Measurements from ENCODE around the gene DGKZ. TPM values are rescaled to one million over a fixed set of nuclear protein-coding genes. Genes with fewer than 3 reads are reported as not detected.
"Not testable (repeated sequence)": the region's sequence is repeated elsewhere in the genome, so short reads cannot be mapped to it uniquely, and the experiment has no call there.

The DGKZ gene, protein sequence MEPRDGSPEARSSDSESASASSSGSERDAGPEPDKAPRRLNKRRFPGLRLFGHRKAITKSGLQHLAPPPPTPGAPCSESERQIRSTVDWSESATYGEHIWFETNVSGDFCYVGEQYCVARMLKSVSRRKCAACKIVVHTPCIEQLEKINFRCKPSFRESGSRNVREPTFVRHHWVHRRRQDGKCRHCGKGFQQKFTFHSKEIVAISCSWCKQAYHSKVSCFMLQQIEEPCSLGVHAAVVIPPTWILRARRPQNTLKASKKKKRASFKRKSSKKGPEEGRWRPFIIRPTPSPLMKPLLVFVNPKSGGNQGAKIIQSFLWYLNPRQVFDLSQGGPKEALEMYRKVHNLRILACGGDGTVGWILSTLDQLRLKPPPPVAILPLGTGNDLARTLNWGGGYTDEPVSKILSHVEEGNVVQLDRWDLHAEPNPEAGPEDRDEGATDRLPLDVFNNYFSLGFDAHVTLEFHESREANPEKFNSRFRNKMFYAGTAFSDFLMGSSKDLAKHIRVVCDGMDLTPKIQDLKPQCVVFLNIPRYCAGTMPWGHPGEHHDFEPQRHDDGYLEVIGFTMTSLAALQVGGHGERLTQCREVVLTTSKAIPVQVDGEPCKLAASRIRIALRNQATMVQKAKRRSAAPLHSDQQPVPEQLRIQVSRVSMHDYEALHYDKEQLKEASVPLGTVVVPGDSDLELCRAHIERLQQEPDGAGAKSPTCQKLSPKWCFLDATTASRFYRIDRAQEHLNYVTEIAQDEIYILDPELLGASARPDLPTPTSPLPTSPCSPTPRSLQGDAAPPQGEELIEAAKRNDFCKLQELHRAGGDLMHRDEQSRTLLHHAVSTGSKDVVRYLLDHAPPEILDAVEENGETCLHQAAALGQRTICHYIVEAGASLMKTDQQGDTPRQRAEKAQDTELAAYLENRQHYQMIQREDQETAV
- polyA plus RNA-seq (ENCODE audit: insufficient read length in 4 of 4), result 10 to 100 TPM; 31.1 to 41.5 (median 36.7) TPM

DNA sequence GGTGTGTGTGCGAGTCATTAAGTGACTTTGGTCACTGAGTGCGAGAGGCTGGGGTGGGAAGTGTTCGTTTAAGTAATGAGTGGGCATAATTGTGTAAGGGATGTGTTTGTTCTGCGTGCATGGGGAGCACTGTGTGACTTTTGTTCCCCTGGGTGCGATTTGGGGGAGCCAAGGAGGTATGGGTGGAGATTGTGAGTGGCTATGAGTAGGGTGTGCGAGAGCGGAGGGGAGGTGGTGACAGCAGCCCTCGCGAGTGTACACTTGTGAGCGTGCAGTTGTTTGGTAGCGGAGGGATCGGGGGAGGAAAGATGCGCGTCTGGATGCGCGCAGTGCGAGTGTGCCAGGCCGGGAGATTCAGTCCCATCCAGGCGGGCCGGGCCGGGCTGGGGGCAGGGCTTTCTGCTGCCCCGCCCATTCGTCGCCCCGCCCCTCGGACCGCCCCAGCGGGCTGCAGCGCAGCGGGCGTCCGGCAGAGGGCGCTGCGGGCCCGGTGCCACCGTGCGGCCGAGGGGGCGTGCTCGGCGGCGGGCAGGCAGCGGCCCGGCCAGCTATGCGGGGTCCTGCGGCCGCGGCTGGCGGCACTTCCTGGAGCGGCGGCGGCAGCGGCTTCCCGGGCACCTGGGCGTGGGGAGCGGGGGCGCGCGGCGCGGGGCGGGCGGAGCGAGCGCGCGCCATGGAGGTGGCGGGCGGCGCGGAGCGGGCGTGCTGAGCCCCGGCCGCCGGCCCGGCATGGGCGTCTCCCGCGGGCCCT, at the start of gene DGKZ:
Gene DGKZ (plus strand): TSS at position 578 of the 751 bp plus-strand sequence. CDS start 197 bp downstream, outside the sequence.
- peak in 2 of 4 donors; percentile 57 to 72 for DNase-seq (ENCODE audit: low read depth in 4 of 4, low spot score in 3 of 4)

DNA sequence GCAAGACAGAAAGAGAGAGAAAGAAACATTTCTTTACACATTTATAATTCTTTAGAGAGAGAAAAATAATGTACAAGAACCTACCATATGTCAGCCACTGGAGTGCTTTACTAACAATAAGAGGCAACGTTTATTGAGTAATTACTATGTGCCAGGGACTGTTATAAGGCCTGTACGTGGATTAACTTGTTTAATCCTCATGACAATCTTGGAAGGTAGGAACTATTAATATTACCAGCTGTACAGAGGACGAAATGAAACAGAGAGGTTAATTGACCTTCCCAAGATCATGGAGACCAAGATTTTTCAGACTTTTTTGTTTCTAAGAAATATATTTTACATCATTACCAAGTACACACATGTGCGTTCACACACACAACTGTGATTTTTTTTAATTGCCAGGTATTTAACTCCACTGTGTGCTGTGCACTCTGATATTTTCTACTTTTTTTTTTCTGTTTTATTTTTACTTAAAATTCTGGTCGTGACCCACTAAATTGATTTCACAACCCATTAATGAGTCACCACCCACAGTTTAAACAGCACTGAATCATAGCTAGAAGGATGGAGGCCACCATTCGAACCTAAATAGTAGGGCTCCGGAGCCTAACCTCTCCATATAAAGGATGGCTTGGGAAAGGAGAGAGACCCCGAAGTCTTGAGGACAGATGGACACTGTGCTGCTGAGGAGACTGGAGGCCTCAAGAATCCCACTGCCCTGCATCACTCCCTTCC, 48.4 kb upstream of the DGKZ start:
- DNase-seq (ENCODE audit: low read depth in 4 of 4, low spot score in 3 of 4), result no peak

DNA sequence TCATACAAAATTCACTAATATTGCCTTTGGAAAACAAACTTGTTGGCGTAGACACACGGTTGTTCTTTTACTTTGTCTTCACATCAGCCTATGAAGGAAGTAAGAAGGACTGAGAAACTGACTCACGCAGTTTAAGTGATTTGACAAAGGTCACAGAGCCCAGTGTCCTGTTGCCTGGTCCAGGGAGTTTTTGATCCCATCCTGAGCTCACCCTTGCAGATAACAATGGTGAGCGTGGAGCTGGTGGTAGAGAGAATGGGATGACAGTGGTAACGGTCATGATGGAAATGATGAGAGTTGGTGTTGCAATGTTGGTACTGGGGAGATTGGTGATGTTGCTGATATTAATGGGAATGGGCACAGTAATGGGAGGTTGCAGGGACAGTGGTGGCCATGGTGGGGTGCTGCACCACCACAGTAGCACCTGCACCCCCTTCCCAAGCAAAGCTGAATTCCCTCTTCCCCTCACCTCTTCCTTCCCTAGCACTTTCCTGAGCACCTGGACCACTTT, 47.8 kb upstream of the DGKZ start:
- no peak for DNase-seq (ENCODE audit: low read depth in 4 of 4, low spot score in 3 of 4)

DNA sequence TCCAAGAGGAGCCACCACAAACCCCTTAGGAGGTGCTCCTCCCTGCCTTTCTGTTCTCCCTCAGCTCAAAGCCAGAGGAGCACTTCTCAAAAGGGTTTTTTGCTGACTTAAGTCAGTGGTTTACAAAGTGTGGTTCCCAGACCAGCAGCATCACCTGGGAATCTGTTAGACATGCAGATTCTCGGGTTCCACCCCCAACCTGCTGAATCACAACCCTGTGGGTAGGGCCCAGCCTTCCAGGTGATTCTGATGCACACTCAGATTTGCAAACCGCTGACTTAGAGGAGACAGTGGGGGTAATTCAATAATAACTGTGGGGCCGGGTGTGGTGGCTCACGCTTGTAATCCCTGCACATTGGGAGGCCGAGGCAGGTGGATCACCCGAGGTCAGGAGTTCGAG, 47.0 kb upstream of the DGKZ start:
- no peak for DNase-seq (ENCODE audit: low read depth in 4 of 4, low spot score in 3 of 4)

DNA sequence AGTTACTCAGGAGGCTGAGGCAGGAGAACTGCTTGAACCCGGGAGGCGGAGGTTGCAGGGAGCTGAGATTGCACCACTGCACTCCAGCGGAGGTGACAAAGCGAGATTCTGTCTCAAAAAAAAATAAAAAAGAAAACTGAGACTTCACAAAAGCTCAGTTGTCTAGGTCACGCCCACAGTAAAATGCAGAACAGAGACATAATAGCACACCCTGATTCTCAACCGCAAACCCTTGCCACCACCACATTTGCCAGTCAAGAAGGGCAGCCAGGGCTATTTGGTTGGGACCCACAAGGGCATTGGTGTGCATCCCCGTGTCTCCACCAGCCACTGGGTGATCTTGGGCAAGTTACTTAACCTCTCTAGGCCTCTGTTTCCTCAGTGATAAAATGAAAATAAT, 44.4 kb upstream of the DGKZ start:
- DNase-seq (ENCODE audit: low read depth in 4 of 4, low spot score in 3 of 4), result no peak

DNA sequence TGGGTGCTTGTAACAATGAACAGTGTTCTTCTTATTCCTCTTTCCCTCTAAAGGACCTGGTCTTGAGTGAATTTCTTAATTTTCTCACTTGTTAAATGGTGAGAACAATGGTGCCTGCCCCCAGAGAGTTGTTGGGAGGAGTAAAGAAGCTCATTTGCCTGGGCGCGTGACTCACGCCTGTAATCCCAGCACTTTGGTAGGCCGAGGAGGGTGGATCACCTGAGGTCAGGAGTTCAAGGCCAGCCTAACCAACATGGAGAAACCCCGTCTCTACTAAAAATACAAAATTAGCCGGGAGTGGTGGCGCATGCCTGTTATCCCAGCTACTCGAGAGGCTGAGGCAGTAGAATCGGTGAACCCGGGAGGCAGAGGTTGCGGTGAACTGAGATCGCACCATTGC, 43.2 kb upstream of the DGKZ start:
- DNase-seq (ENCODE audit: low read depth in 4 of 4, low spot score in 3 of 4), result not testable (repeated sequence)

DNA sequence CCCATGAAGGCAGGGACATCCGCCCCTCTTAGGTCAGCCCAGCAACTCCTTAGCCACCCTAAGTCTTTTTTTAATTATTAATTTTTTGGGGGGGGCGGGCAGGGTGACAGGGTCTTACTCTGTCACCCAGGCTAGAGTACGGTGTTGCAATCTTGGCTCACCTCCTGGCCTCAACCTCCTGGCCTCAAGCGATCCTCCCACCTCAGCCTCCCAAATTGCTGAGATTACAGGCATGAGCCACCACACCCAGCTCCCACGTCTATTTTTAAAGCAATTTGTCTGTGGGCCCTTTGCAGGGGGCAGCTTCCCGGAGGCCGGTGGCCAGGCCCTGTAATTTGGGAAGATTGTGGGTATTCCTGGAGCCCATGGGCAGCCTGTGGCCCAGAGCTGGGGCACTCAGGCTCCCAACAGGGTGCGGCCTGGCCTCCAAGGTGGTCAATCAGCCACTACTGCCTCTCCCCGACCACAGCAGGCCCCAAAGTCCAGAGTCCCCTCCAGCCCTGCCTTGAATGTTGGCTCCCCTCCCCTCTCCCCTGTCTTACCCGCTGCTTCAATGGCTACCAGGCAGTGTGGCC, 42.6 kb upstream of the DGKZ start:
- DNase-seq (ENCODE audit: low read depth in 4 of 4, low spot score in 3 of 4), result no peak

DNA sequence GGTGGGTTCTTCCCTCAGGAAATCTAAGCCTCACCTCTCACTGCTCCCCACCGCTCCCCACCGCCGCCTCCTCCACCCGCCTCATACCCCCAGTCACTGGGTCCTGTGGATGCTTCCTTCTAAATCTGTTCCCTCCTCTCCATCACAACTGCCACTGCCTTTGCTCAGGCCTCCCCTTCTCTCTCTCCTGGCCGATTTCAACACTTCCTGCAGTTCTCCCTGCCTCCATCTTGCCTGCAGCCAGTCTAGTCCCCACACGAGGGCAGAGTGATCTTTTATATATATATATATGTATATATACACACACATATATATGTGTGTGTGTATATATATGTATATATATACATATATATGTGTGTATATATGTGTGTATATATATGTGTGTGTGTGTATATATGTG, 42.0 kb upstream of the DGKZ start:
- DNase-seq (ENCODE audit: low read depth in 4 of 4, low spot score in 3 of 4), result no peak

DNA sequence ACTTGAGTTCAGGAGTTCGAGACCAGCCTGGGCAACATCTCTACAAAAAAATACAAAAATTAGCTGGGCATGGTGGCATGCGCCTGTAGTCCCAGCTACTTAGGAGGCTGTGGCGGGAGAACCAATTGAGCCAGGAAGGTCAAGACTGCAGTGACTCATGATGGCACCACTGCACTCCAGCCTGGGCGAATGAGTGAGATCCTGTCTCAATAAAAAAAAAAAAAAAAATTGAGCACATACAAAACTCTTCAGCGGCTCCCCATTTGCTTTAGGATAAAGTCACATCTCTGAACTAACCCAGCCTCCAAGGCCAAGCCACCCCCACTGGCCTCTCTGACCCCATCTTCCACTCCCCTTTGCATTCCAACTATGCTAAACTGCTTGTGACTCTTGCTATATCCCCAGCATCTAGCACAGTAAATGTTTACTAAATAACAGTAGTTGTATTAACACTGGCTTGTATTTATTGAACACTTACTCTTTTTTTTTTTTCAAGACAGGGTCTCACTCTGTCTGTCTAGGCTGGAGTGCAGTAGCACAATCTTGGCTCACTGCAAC, 40.9 kb upstream of the DGKZ start:
- no peak for DNase-seq (ENCODE audit: low read depth in 4 of 4, low spot score in 3 of 4)

DNA sequence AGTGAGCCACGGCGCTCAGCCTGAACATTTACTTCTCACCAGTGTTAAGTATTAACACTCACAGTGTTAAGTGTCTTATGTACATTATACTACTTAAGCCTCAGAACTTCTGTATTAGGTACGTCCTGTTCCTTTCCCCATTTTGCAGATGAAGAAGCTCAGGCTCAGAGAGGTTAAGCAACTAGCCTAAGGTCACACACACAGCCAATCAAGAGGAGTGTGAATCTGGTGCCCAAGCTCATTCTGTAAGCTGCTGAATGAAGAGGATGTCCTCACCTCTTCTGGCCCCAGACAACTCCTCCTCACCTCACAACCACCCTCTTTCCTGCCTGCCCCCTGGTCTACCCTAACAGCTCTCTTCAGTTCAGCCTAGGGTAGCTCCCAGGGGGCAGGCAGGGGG, 39.9 kb upstream of the DGKZ start:
- no peak for DNase-seq (ENCODE audit: low read depth in 4 of 4, low spot score in 3 of 4)

DNA sequence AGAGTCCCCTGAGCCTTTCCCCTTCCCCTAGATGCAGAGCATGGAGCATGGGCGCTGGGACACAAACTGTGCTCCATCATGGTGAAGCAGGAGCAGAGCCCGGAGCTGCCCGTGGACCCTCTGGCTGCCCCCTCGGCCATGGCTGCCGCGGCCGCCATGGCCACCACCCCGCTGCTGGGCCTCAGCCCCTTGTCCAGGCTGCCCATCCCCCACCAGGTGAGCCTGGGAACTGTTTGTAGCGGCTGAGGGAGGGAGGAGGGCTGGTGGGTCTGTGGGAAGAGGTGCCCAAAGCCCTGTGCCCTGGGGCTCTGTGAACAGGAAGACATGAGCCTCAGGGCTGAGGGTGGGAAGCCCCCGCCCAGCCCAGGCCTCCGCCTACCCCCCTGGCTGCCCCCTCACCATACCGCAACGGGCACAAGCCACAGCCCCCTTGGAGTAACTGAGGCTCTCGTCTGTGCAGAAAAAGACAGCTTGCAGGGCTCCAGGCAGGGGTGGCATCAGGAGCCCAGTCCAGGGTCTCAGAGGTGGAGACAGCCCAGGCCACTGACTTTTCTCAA, 39.4 kb upstream of the DGKZ start:
- DNase-seq (ENCODE audit: low read depth in 4 of 4, low spot score in 3 of 4), result no peak

DNA sequence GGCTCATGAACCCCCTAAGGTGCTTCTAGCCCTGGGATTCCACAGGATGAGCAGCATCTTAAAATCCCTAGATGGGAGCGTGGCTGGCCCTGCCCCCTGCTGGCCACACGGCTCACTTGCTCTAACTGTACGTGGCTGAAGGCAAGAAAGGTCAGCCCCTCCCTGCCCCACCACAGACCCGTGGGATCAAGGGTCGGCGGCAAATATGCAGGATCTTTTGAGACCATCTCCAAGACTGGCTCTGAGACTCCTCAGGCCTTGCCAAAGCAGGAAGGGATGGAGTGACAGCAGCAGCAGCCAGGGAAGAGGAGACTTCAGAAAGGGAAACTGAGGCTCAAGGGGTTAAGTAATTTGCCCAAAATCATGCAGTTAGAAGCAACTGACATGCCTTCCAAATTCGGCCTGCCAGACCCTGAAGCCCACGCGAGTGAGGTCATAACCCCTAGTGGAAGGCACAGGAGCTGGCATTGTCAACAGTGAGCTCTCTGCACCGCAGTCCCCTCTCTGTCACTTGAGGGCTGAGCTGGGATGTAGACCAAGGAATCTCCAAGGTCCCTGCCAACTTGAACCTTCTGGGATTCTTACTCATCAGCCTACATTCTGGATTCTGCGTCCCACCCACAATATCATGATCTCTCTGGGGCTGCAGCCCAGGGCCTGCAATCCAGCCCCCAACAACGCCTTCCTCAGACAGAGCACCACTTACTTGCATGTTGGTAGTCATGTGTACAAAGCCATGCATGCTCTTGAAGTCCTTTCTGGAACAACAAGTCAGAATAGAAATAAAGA, 38.4 kb upstream of the DGKZ start:
- no peak for DNase-seq (ENCODE audit: low read depth in 4 of 4, low spot score in 3 of 4)

DNA sequence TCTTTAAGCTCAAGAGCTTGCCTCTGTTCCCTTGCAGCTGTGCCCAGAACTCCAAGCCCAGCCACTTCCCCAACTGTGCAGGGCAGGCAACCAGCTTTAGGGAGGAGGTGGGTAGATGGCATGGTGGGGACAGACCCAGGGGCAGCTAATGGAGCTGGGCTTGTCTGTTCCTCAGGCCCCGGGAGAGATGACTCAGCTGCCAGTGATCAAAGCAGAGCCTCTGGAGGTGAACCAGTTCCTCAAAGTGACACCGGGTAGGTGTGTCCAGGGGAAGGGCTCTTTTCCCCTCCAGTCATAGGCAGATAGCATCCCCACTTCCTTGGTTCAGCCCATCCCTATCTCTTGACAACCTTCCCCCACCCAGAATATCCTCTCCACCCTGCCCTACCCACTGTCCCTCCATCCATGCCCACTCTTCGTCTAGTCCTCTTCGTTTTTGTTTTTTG, 37.4 kb upstream of the DGKZ start:
- DNase-seq (ENCODE audit: low read depth in 4 of 4, low spot score in 3 of 4), result no peak

DNA sequence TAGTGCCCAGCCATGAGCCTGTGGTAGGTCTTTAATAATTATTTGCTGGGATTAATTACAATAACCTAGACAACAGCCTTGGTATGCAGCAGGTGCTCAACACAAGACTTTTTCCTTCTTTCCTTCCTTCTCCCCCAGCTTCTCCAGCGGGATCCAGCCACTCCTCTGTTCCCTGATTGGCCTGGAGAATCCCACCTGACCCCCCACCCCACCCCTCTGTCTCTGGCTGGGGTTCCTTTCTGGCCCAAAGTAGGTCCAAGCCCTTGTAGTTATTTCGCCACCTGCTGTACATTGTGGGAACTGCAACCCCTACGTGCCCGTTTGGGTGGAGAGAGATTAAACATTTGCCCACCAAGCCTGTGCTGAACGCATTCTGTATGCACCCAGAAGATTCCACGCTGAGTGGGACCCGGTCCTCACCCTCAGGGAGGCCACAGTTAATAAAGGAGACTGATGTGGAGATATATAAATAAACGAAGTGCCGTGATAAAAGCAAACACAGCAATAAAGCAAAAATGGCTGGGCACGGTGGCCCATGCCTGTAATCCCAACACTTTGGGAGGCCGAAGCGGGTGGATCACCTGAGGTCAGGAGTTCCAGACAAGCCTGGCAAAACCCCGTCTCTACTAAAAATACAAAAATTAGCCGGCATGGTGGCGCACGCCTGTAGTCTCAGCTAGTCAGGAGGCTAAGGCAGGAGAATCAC, 32.1 kb upstream of the DGKZ start:
- no peak for DNase-seq (ENCODE audit: low read depth in 4 of 4, low spot score in 3 of 4)

DNA sequence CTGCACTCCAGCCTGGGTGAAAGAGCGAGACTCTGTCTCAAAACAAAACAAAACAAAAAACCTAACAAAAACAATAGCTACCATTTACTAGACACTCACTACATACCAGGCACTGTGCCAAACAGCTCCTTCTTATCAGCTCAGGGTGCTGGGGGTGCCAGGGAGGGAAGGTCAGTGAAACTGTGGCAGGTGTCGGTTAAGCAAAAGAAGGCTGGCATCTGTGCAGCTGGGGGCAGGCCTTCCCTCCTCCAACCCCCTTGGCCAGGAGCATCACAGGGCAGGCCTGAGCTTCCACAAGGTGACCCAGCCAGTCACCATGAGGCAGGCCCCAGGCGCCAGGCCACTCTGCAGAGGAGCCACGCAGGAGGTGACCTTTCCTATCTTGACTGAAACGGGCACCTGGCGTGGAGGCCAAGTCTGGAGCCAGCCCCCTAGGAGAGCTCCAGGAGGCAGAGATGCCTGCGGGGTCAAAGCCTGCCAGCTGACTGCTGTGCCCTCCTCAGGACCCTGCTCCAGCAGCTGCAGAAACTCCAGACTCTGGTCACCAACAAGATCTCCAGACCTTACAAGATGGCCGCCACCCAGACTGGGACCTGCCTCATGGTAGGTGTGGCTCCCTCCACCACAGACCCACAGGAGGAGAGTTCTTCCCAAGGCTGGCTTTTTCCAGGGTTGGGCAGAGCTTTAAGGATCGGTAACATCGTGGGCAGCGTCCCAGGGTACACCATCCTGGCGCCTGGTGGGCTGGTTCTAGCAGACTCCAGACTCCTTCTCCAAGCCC, 31.3 kb upstream of the DGKZ start:
- no peak for DNase-seq (ENCODE audit: low read depth in 4 of 4, low spot score in 3 of 4)

DNA sequence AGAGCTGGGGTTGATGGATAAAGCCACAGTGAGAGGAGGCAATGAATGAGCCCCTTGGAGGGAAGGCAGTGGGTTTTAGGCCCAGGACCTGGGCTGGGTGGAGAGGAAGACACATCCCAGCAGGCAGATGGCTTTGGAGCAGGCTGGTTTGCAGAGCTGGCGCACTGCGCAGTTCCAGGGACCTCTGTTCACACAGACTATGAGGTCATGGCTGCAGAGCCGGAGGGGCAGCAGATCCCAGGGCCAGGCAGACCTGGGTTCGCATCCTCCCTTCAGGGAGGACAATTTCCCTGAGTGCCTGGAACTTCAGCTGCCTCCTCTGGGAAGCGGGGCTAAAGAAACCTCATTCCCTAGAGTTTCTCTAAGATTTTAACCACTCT, 28.2 kb upstream of the DGKZ start:
- DNase-seq (ENCODE audit: low read depth in 4 of 4, low spot score in 3 of 4), result no peak

DNA sequence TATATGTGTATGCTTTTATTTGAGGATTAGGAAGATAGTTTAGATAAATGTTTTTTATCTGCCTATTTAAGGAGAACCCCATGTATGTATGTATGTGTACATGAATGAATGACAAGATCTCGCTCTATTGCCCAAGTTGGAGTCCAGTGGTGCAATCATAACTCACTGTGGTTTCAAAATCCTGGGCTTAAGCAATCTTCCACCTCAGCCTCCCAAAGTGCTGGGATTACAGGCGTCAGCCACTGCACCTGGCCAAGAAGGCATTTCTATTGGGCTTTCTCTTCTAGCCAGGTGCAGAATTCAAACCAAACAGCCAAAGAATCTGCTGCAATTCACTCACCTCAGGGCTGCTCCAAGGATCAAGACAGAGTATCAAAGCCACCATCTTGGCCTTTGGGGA, 25.5 kb upstream of the DGKZ start:
- no peak for DNase-seq (ENCODE audit: low read depth in 4 of 4, low spot score in 3 of 4)
